Activated CD4-positive, alpha-beta memory T cell treated with anti-CD3 and anti-CD28 coated beads, Interleukin-2, amount 10 ng/mL, durations not matched to agents 7 days and 5 days (primary cell): Measurements from ENCODE around the gene HLTF. TPM values are rescaled to one million over a fixed set of nuclear protein-coding genes. Genes with fewer than 3 reads are reported as not detected.

Source experiments
- CTCF ChIA-PET: fragments of 350-600 bp; sonication (Branson Sonifier 250); formaldehyde crosslinking; loops from one replicate; lab custom pipeline; 2021; ENCODE audit warnings: antibody characterized with exemption, inconsistent platforms; lab: Charles Lee
- POLR2A ChIA-PET: fragments of 350-600 bp; sonication (Branson Sonifier 250); formaldehyde crosslinking; loops from one replicate; lab custom pipeline; 2021; ENCODE audit warnings: antibody characterized with exemption; lab: Charles Lee
- DNase-seq: peaks from one replicate; pipeline ENCODE4 v3.0.0-alpha.2; 2020
- H3K27ac Mint-ChIP-seq: one replicate; pipeline ENCODE4 v1.8.0; 2021; ENCODE audit warnings: mild to moderate bottlenecking, mixed read lengths
- H3K27me3 Mint-ChIP-seq: one replicate; pipeline ENCODE4 v1.8.0; 2021; ENCODE audit warnings: mixed read lengths
- H3K36me3 Mint-ChIP-seq: one replicate; pipeline ENCODE4 v1.8.0; 2021; ENCODE audit warnings: low read depth, mixed read lengths
- H3K4me1 Mint-ChIP-seq: one replicate; pipeline ENCODE4 v1.8.0; 2021; ENCODE audit warnings: mixed read lengths
- H3K4me3 Mint-ChIP-seq: one replicate; pipeline ENCODE4 v1.8.0; 2021; ENCODE audit warnings: mild to moderate bottlenecking, mixed read lengths
- H3K9me3 Mint-ChIP-seq: one replicate; pipeline ENCODE4 v1.8.0; 2021; ENCODE audit warnings: mixed read lengths
- total RNA-seq, 2 experiments: library from RNA; stranded (reverse); gene quantifications; one replicate each; pipeline ENCODE4 v1.2.3, GENCODE V29; 2021

Gene HLTF
- total RNA-seq, 2 experiments from 2014 or later, result 22.2 to 24.5 TPM

- Mint-ChIP-seq H3K36me3 (peaks cover 68% of the 10 kb centered on the region), H3K27me3 (no peaks in the 10 kb centered on the region), H3K4me3 (no peak overlapping the region), H3K4me1 (peaks cover 45% of the 10 kb centered on the region), H3K9me3 (no peaks in the 10 kb centered on the region), H3K27ac (peak overlapping the region; percentile 88)
- POLR2A ChIA-PET, result interaction anchor here (1.0 to 2.5 kb wide), 7 partner anchors 10 to 120 kb away, joined by 3 to 38 read pairs (median 6); partner anchors contain the start of genes GYG1, HLTF and HPS3
- DNase-seq, result peak; percentile 76
- CTCF ChIA-PET, result interaction anchor here (1.7 kb wide), 1 partner anchor 18 kb away, joined by 8 read pairs; the partner anchor contains the start of gene GYG1
Measured at GRCh38 chr3:149009732-149010131, 76.6 kb downstream of the HLTF start.

GRCh38 chr3:149007567-149008257 lies 78.6 kb downstream of the HLTF start:
- no peak for DNase-seq
- peaks cover 60% of the 10 kb centered on the region for H3K36me3 Mint-ChIP-seq
- no peaks in the 10 kb centered on the region for H3K9me3 Mint-ChIP-seq
- no peak overlapping the region for H3K27ac Mint-ChIP-seq
- no peaks in the 10 kb centered on the region for H3K27me3 Mint-ChIP-seq
- no peak overlapping the region for H3K4me3 Mint-ChIP-seq
- POLR2A ChIA-PET, result interaction anchor here (0.7 kb wide), 1 partner anchor 15 kb away, joined by 3 read pairs; no protein-coding TSS in a partner anchor
- peaks cover 55% of the 10 kb centered on the region for H3K4me1 Mint-ChIP-seq
- CTCF ChIA-PET, result no interaction called here

DNA sequence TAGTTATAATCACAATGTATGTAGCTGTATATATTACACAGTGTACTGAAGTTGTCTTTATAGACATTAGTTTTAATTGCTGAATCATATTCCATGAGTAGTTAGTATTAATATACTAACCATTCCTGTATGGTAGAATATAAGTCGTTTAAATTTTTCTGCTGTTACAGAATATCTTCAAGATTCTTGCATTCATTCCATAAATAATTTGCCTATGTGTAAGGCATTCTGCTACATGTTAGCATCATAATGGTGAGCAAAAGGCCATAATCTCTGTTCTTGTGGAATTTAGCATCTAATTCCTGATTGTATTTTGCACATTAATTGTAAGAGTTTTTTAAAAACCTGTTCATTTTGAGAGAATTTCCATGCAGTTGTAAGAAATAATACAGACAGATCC lies 80.9 kb downstream of the HLTF start:
- H3K4me1 Mint-ChIP-seq, result peaks cover 51% of the 10 kb centered on the region
- POLR2A ChIA-PET, result interaction anchor here (6.2 kb wide), 1 partner anchor 14 kb away, joined by 49 read pairs; the partner anchor contains the start of gene GYG1
- H3K9me3 Mint-ChIP-seq, result no peaks in the 10 kb centered on the region
- no peak overlapping the region for H3K27ac Mint-ChIP-seq
- CTCF ChIA-PET, result no interaction called here
- peaks cover 55% of the 10 kb centered on the region for H3K36me3 Mint-ChIP-seq
- H3K4me3 Mint-ChIP-seq, result no peak overlapping the region
- no peak for DNase-seq
- H3K27me3 Mint-ChIP-seq, result no peaks in the 10 kb centered on the region

DNA sequence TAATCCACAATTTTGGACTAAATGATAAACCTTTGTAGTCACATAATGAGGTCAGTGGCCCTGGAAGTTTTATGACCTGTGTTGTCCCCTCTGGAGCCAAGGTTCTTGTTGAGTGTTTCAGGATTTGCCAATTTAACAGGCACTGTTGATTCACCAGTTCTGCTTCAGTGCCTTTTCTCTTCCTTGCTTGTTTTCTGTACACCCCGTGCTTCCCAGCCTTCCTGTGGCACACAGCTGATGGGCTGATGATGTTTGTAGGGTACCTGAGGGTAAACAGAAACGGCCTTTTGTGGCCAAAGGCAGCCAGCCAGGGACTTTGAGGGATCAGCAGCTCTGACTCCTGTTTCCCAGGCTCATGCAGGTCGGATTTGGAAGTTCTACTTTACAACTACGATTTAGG lies 81.7 kb downstream of the HLTF start:
- ChIA-PET CTCF (no interaction called here), POLR2A (interaction anchor here (1.0 to 6.2 kb wide), 2 partner anchors 9 to 13 kb away, joined by 3 to 49 read pairs; partner anchors contain the start of gene GYG1)
- no peak for DNase-seq
- Mint-ChIP-seq H3K4me1 (peaks cover 51% of the 10 kb centered on the region), H3K9me3 (no peaks in the 10 kb centered on the region), H3K36me3 (peaks cover 55% of the 10 kb centered on the region), H3K4me3 (no peak overlapping the region), H3K27ac (no peak overlapping the region), H3K27me3 (no peaks in the 10 kb centered on the region)

GRCh38 chr3:149003653-149004305 lies 82.6 kb downstream of the HLTF start:
- POLR2A ChIA-PET, result interaction anchor here (1.0 to 6.2 kb wide), 2 partner anchors 8 to 12 kb away, joined by 3 to 49 read pairs; partner anchors contain the start of gene GYG1
- H3K36me3 Mint-ChIP-seq, result peaks cover 56% of the 10 kb centered on the region

DNA sequence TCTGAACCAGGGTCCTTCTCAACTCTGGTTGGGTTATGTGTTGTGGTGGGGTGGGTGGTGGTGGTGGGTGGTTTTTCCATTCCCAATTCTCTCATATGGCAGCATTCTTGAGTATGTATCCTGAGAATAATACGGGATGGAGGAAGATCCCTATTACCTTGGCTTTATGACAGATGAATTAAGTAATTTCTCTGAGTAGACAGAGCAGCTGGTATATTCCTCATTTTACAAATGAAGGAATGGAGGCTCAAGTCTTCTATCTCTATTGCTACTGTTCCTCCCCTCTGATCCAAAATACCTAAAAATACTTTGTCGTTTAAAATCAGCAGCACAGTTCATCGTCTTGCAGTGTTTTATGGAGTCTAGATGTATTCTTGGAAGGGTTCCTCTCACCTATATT lies 84.6 kb downstream of the HLTF start:
- Mint-ChIP-seq H3K36me3 (peaks cover 53% of the 10 kb centered on the region), H3K4me1 (peaks cover 50% of the 10 kb centered on the region), H3K4me3 (no peak overlapping the region), H3K9me3 (no peaks in the 10 kb centered on the region), H3K27me3 (no peaks in the 10 kb centered on the region), H3K27ac (no peak overlapping the region)
- ChIA-PET CTCF (no interaction called here), POLR2A (interaction anchor here (1.6 to 6.2 kb wide), 3 partner anchors 8 to 10 kb away, joined by 4 to 49 read pairs (median 20); partner anchors contain the start of gene GYG1)
- no peak for DNase-seq

More at GRCh38 chr3:149003653-149004305, 82.6 kb downstream of the HLTF start:
- CTCF ChIA-PET, result no interaction called here
- peaks cover 51% of the 10 kb centered on the region for H3K4me1 Mint-ChIP-seq
- DNase-seq, result peak; percentile 54
- H3K27ac Mint-ChIP-seq, result peak overlapping the region; percentile 65
- H3K4me3 Mint-ChIP-seq, result no peak overlapping the region
- no peaks in the 10 kb centered on the region for H3K27me3 Mint-ChIP-seq
- H3K9me3 Mint-ChIP-seq, result no peaks in the 10 kb centered on the region

DNA sequence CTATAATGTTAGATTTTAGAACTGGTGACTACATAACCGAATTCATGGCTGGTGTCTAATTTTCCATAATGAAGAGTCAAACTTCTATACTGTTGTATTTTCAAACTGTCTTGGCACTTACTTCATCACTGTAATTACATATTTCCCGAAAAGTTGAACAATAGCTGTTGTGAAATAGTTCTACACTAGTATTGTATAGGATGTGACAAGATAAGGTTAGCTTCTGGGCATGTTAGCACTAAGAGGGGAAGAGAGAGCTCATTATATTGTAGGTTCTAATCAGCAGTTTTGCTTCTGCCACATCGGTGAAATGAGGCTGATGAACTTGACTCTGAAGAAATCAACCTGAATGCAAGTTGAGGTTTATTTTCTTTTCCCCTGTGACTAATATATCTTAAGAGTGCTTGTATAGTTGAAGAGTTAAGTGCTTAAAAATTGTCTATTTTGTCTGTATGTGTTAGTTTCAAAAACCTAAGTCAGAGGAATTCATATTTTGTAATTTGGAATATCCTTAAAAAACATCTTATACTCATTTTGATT lies 86.1 kb downstream of the HLTF start:
- DNase-seq, result no peak
- POLR2A ChIA-PET, result interaction anchor here (4.4 to 6.2 kb wide), 2 partner anchors 9 to 10 kb away, joined by 20 to 49 read pairs; partner anchors contain the start of gene GYG1
- peaks cover 51% of the 10 kb centered on the region for H3K4me1 Mint-ChIP-seq
- CTCF ChIA-PET, result interaction anchor here (0.8 to 1.5 kb wide), 2 partner anchors 8 to 30 kb away, joined by 3 to 4 read pairs; no protein-coding TSS in a partner anchor
- H3K27me3 Mint-ChIP-seq, result no peaks in the 10 kb centered on the region
- no peak overlapping the region for H3K27ac Mint-ChIP-seq
- H3K9me3 Mint-ChIP-seq, result no peaks in the 10 kb centered on the region
- H3K36me3 Mint-ChIP-seq, result peaks cover 58% of the 10 kb centered on the region
- no peak overlapping the region for H3K4me3 Mint-ChIP-seq

- H3K27me3 Mint-ChIP-seq, result no peaks in the 10 kb centered on the region
- ChIA-PET POLR2A (interaction anchor here (4.4 to 6.2 kb wide), 2 partner anchors 8 to 10 kb away, joined by 20 to 49 read pairs; partner anchors contain the start of gene GYG1), CTCF (interaction anchor here (1.5 kb wide), 1 partner anchor 30 kb away, joined by 3 read pairs; no protein-coding TSS in a partner anchor)
- H3K4me3 Mint-ChIP-seq, result no peak overlapping the region
- peaks cover 63% of the 10 kb centered on the region for H3K36me3 Mint-ChIP-seq
- H3K9me3 Mint-ChIP-seq, result no peaks in the 10 kb centered on the region
- H3K27ac Mint-ChIP-seq, result peak overlapping the region; percentile 53
- DNase-seq, result no peak
- peaks cover 49% of the 10 kb centered on the region for H3K4me1 Mint-ChIP-seq
Measured at GRCh38 chr3:148999806-149000205, 86.5 kb downstream of the HLTF start.

DNA sequence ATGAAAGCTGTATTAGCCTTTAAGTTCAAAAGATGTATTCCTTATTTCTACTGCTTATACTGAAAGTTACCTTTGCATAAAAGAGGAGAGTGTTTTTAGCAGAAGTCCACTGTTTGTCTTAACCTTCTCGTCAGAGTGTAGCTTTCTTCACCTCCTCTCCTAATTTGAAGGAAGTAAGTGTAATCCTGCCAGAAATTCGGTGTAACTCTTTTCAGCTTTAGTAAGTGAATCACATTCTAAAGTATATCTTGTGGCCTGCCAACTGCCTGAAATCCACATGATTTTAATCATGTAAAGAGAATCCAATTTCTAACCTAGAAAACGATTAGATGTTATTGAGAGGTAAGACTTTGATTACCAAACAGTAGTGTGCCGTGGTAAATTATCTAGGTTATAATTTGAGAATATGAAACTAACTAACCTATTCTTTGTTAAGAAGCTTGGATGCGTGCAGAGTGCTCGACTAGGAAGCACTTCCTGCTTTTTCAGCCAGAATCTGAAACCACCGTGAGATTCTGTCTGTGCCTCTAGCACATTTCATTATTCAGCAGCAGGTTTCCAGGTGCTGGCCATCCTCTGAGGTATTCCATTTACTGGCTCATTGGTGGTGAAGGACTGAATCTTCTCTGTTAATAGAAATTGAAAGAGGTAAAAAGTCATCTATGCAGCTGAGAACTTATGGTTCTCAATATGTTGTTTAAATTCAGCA lies 87.5 kb downstream of the HLTF start:
- no peak for DNase-seq
- Mint-ChIP-seq H3K36me3 (peaks cover 68% of the 10 kb centered on the region), H3K27ac (peak overlapping the region; percentile 80), H3K27me3 (no peaks in the 10 kb centered on the region), H3K4me1 (peaks cover 41% of the 10 kb centered on the region), H3K9me3 (no peaks in the 10 kb centered on the region), H3K4me3 (peak overlapping the region; percentile 31)
- ChIA-PET CTCF (interaction anchor here (0.9 kb wide), 1 partner anchor 43 kb away, joined by 3 read pairs; no protein-coding TSS in a partner anchor), POLR2A (interaction anchor here (0.6 to 6.2 kb wide), 4 partner anchors 7 to 44 kb away, joined by 3 to 49 read pairs (median 12); partner anchors contain the start of gene GYG1)

- Mint-ChIP-seq H3K27me3 (no peaks in the 10 kb centered on the region), H3K9me3 (no peaks in the 10 kb centered on the region), H3K4me3 (no peak overlapping the region), H3K36me3 (peaks cover 69% of the 10 kb centered on the region), H3K4me1 (peaks cover 42% of the 10 kb centered on the region), H3K27ac (peak overlapping the region; percentile 80)
- POLR2A ChIA-PET, result interaction anchor here (1.7 to 4.4 kb wide), 2 partner anchors 12 to 19 kb away, joined by 3 to 20 read pairs; no protein-coding TSS in a partner anchor
- no peak for DNase-seq
- CTCF ChIA-PET, result interaction anchor here (0.9 kb wide), 1 partner anchor 43 kb away, joined by 3 read pairs; no protein-coding TSS in a partner anchor
Measured at GRCh38 chr3:148998297-148998696, 88.0 kb downstream of the HLTF start.

- DNase-seq, result no peak
- CTCF ChIA-PET, result no interaction called here
- Mint-ChIP-seq H3K4me3 (no peak overlapping the region), H3K36me3 (peaks cover 69% of the 10 kb centered on the region), H3K27me3 (no peaks in the 10 kb centered on the region), H3K4me1 (peaks cover 48% of the 10 kb centered on the region), H3K27ac (no peak overlapping the region), H3K9me3 (no peaks in the 10 kb centered on the region)
- POLR2A ChIA-PET, result interaction anchor here (1.7 to 4.4 kb wide), 2 partner anchors 12 to 19 kb away, joined by 3 to 20 read pairs; no protein-coding TSS in a partner anchor
Measured at GRCh38 chr3:148997623-148998022, 88.7 kb downstream of the HLTF start.
